GM12878 (cell line): ENCODE measurements around the gene UGGT2. TPM values are rescaled to one million over a fixed set of nuclear protein-coding genes. Genes with fewer than 3 reads are reported as not detected.

ENCODE experiments used
- ATAC-seq: fragments of 200-7000 bp; cut with Tn5 transposase; 3 replicates; pipeline ENCODE4 v1.9.1; 2020; ENCODE audit warnings: mild to moderate bottlenecking, moderate library complexity
- BruUV-seq: library from RNA; stranded (reverse); fragments of 400-500 nt; replicated peaks from 2 replicates; lab custom pipeline; 2021; lab: Mats Ljungman, UMichigan
- CTCF ChIA-PET: fragments of 300-600 bp; sonication (Branson Sonifier 250); formaldehyde crosslinking; extraction: SDS; loops from one replicate; lab custom pipeline; 2021; ENCODE audit warnings: inconsistent platforms; lab: Yijun Ruan, JAX
- POLR2A ChIA-PET: fragments of 350-600 bp; formaldehyde crosslinking; extraction: SDS; loops from one replicate; lab custom pipeline; 2021; ENCODE audit warnings: inconsistent platforms; lab: Charles Lee
- RAD21 ChIA-PET: fragments of 300-600 bp; sonication (Branson Sonifier 250); formaldehyde crosslinking; loops from one replicate; lab custom pipeline; 2023; ENCODE audit warnings: antibody characterized with exemption; ENCODE audit not compliant: unreplicated experiment; lab: Charles Lee
- SMC1A ChIA-PET: fragments of 300-600 bp; sonication (Branson Sonifier 250); formaldehyde crosslinking; loops from one replicate; lab custom pipeline; 2023; ENCODE audit not compliant: unreplicated experiment, uncharacterized antibody; lab: Charles Lee
- DNase-seq: peaks from one replicate; pipeline ENCODE4 v3.0.0-alpha.2; 2011; ENCODE audit warnings: low read depth, low spot score
- FAIRE-seq: peaks from 3 replicates; lab custom pipeline; 2011; peaks lifted over from hg19 to GRCh38; lab: Jason Lieb, UNC
- H2AFZ ChIP-seq: 2 replicates; pipeline ENCODE4 v1.6.0; 2011; ENCODE audit warnings: low read depth, low read length, control low read depth; ENCODE audit not compliant: control insufficient read depth
- H3K27ac ChIP-seq: 2 replicates; pipeline ENCODE4 v1.5.1; 2011; ENCODE audit warnings: control low read depth; ENCODE audit not compliant: control insufficient read depth, insufficient read depth
- H3K27me3 ChIP-seq, 2 experiments: replicated peaks in 1 of 2; 2 replicates each; pipeline versions ENCODE4 v1.6.0 to v1.6.1; 2011; ENCODE audit warnings: low read length in 1 of 2; ENCODE audit not compliant: control insufficient read depth in 2 of 2, insufficient read depth in 2 of 2
- H3K36me3 ChIP-seq, 2 experiments: 2 replicates each; pipeline ENCODE4 v1.5.1; 2011; ENCODE audit warnings: low read length in 1 of 2; ENCODE audit not compliant: control insufficient read depth in 2 of 2, insufficient read depth in 2 of 2
- H3K4me1 ChIP-seq: 2 replicates; pipeline ENCODE4 v1.6.1; 2011; ENCODE audit warnings: mild to moderate bottlenecking, low read length, moderate library complexity, mixed read lengths; ENCODE audit not compliant: control insufficient read depth, insufficient read depth
- H3K4me2 ChIP-seq: 2 replicates; pipeline ENCODE4 v1.6.0; 2011; ENCODE audit warnings: control low read depth; ENCODE audit not compliant: control insufficient read depth, insufficient read depth
- H3K4me3 ChIP-seq: fragments of 200-600 bp; sonication (generic); 2 replicates; pipeline ENCODE4 v1.5.1; 2016
- H3K79me2 ChIP-seq: 2 replicates; pipeline ENCODE4 v1.6.0; 2011; ENCODE audit warnings: low read length; ENCODE audit not compliant: control insufficient read depth, insufficient read depth
- H3K9ac ChIP-seq: 2 replicates; pipeline ENCODE4 v1.8.0; 2011; ENCODE audit warnings: low read length, control low read depth, mixed read lengths; ENCODE audit not compliant: control insufficient read depth, insufficient read depth
- H3K9me3 ChIP-seq: replicated peaks from 3 replicates; pipeline ENCODE4 v1.5.1; 2011; ENCODE audit warnings: mild to moderate bottlenecking, low read length; ENCODE audit not compliant: control insufficient read depth, insufficient read depth
- H4K20me1 ChIP-seq: 2 replicates; pipeline ENCODE4 v1.6.0; 2011; ENCODE audit not compliant: control insufficient read depth, insufficient read depth
- BRCA1 ChIP-seq: IDR thresholded peaks from 2 replicates; pipeline ENCODE4 v1.6.1; 2011; ENCODE audit warnings: low read depth, low read length, improper control_type of control experiment
- CBX5 ChIP-seq: sonication (generic); IDR thresholded peaks from 2 replicates; pipeline ENCODE4 v1.6.1; 2016; ENCODE audit warnings: low read depth, moderate library complexity, mild to moderate bottlenecking, inconsistent platforms
- HCFC1 ChIP-seq: fragments of 150-350 bp; IDR thresholded peaks from 2 replicates; pipeline ENCODE4 v1.6.1; 2014; ENCODE audit warnings: low read length
- HSF1 ChIP-seq: fragments of 150-350 bp; IDR thresholded peaks from 2 replicates; pipeline ENCODE4 v1.6.1; 2014; ENCODE audit warnings: mild to moderate bottlenecking, low read depth, low read length
- IRF3 ChIP-seq: fragments of 450-650 bp; IDR thresholded peaks from 2 replicates; pipeline ENCODE4 v1.6.1; 2014; ENCODE audit warnings: mild to moderate bottlenecking
- NFXL1 ChIP-seq: fragments of 450-650 bp; IDR thresholded peaks from 2 replicates; pipeline ENCODE4 v1.6.1; 2017; ENCODE audit warnings: antibody characterized with exemption, mild to moderate bottlenecking, borderline replicate concordance
- PKNOX1 ChIP-seq: fragments of 450-650 bp; IDR thresholded peaks from 2 replicates; pipeline ENCODE4 v1.6.1; 2016; ENCODE audit warnings: mild to moderate bottlenecking
- RUNX3 ChIP-seq: IDR thresholded peaks from 2 replicates; pipeline ENCODE4 v1.6.1; 2012; ENCODE audit warnings: low read length, inconsistent platforms
- TCF12 ChIP-seq: IDR thresholded peaks from 2 replicates; pipeline ENCODE4 v1.6.1; 2011; ENCODE audit warnings: low read depth, mild to moderate bottlenecking, low read length
- USF2 ChIP-seq: IDR thresholded peaks from 2 replicates; pipeline ENCODE4 v1.6.1; 2011; ENCODE audit warnings: low read depth, low read length, improper control_type of control experiment, borderline replicate concordance
- YBX1 ChIP-seq: fragments of 450-650 bp; IDR thresholded peaks from 2 replicates; pipeline ENCODE4 v1.6.1; 2016; ENCODE audit warnings: antibody characterized with exemption
- ZNF622 ChIP-seq: fragments of 450-650 bp; IDR thresholded peaks from 2 replicates; pipeline ENCODE4 v1.6.1; 2017; ENCODE audit warnings: mild to moderate bottlenecking, inconsistent platforms
- WGBS: methylation state at CpG from one replicate; pipeline ENCODE4 v1.1.6; 2016; ENCODE audit warnings: low lambda C conversion rate; ENCODE audit not compliant: insufficient replicate concordance, insufficient coverage; ENCODE audit errors: missing lambda C conversion rate; 5-methylcytosine and 5-hydroxymethylcytosine counted together
- in situ Hi-C: fragments of 300-500 bp; cut with MboI; formaldehyde crosslinking; loops from 9 replicates; pipeline ENCODE4 v1.14.3; 2018; ENCODE audit warnings: mixed read lengths
- intact Hi-C: fragments of 100-400 bp; cut with micrococcal nuclease; formaldehyde crosslinking; loops from one replicate; pipeline ENCODE4 v1.14.2; 2022; ENCODE audit not compliant: unreplicated experiment
- polyA plus RNA-seq, 11 experiments: library from polyadenylated mRNA; depleted of rRNA in 4 of 11; unstranded in 6 of 11; stranded (reverse) in 5 of 11; fragments of >200 nt; fragmentation: Nextera tagmentation in 4 of 11; fragmentation: Illumina TruSeq in 1 of 11; extraction: Ambion mirVana in 4 of 11; extraction: Trizol in 1 of 11; gene quantifications; 1 replicate in 1 of 11; 2 replicates in 10 of 11; pipeline versions ENCODE4 v1.2.1 to v1.2.3, GENCODE V29; 2011 to 2016; ENCODE audit warnings: inconsistent platforms in 2 of 11, missing spikeins in 2 of 11, low read depth in 1 of 11
- total RNA-seq, 4 experiments: library from RNA; depleted of rRNA in 3 of 4; stranded (reverse); fragments of >200 nt in 3 of 4; fragmentation: Illumina TruSeq in 1 of 4; extraction: Trizol in 1 of 4; gene quantifications; 2 replicates each; pipeline versions ENCODE4 v1.2.1 to v1.2.3, GENCODE V29; 2013 to 2021

UGGT2 gene
- total and polyA plus RNA-seq, 10 of the 15 experiments (the other 5 are each of a cell fraction or from before 2014, with no cell fraction given): 4.9 to 29.0 (median 17.3) TPM

- H2AFZ ChIP-seq: no peak overlapping the region
- H3K79me2 ChIP-seq: no peaks in the 10 kb centered on the region
- no peak overlapping the region for H3K9ac ChIP-seq
- intact Hi-C loops (no loop called here), in situ Hi-C loops (no loop called here)
- TF ChIP-seq USF2 (no peak), RUNX3 (no peak), HSF1 (no peak), YBX1 (no peak), BRCA1 (no peak), IRF3 (no peak), TCF12 (no peak), NFXL1 (no peak), CBX5 (no peak), ZNF622 (no peak), PKNOX1 (no peak), HCFC1 (no peak)
- ChIA-PET RAD21 (no interaction called here), CTCF (interaction anchor here (0.7 kb wide), 1 partner anchor 43 kb away, joined by 3 read pairs; no protein-coding TSS in a partner anchor), POLR2A (no interaction called here), SMC1A (interaction anchor here (1.1 kb wide), 1 partner anchor 20 kb away, joined by 3 read pairs; no protein-coding TSS in a partner anchor)
- no peak overlapping the region for H3K4me2 ChIP-seq
- no TSS peak for BruUV-seq
- H3K4me3 ChIP-seq: no peak overlapping the region
- no peaks in the 10 kb centered on the region; the same call in 1 of the 3 replicates for H3K9me3 ChIP-seq
- no peak overlapping the region for H3K27ac ChIP-seq
- FAIRE-seq: no peak
- WGBS: 84% methylated on average over 5 of the region's 5 CpGs
- ATAC-seq: no peak
- no peaks in the 10 kb centered on the region for H4K20me1 ChIP-seq
- H3K36me3 ChIP-seq: no peaks in the 10 kb centered on the region
- DNase-seq: no peak
- H3K4me1 ChIP-seq: no peaks in the 10 kb centered on the region
- H3K27me3 ChIP-seq: no peaks in the 10 kb centered on the region
Measured at GRCh38 chr13:95924389-95924994, 128.7 kb downstream of the UGGT2 start.
